Uterus (tissue), 4 donors: ENCODE data around the gene C19orf44. TPM values are rescaled to one million over a fixed set of nuclear protein-coding genes. Genes with fewer than 3 reads are reported as not detected.

ENCODE experiments used
- DNase-seq, 2 donors: peaks; one replicate each; pipeline ENCODE4 v3.0.0-alpha.2; 2019 to 2020
- H3K27ac ChIP-seq, 2 donors: fragments of 200-600 bp; sonication (generic); 1 replicate in 1 of 2; 2 replicates in 1 of 2; pipeline ENCODE4 v1.5.1; 2016 to 2018
- H3K27me3 ChIP-seq, 2 donors: fragments of 200-600 bp; sonication (generic); one replicate each; pipeline ENCODE4 v1.5.1; 2018 to 2019; ENCODE audit warnings: control low read depth in 1 of 2
- H3K36me3 ChIP-seq, 2 donors: fragments of 200-600 bp; sonication (generic); one replicate each; pipeline ENCODE4 v1.5.1; 2019; ENCODE audit warnings: control low read depth in 1 of 2
- H3K4me1 ChIP-seq, 2 donors: fragments of 200-600 bp; sonication (generic); one replicate each; pipeline ENCODE4 v1.5.1; 2018 to 2019; ENCODE audit warnings: control low read depth in 1 of 2
- H3K4me3 ChIP-seq, 2 donors: fragments of 200-600 bp; sonication (generic); 1 replicate in 1 of 2; 2 replicates in 1 of 2; pipeline ENCODE4 v1.5.1; 2018 to 2019; ENCODE audit warnings: mild to moderate bottlenecking in 1 of 2
- H3K9me3 ChIP-seq, 2 donors: fragments of 200-600 bp; sonication (generic); one replicate each; pipeline ENCODE4 v1.5.1; 2019; ENCODE audit warnings: control low read depth in 1 of 2
- CTCF ChIP-seq, 4 experiments: fragments of 200-600 bp in 2 of 4; fragments of 450-650 bp in 2 of 4; sonication (generic) in 2 of 4; IDR thresholded peaks; one replicate each; pipeline ENCODE4 v1.5.1; 2016 to 2019; ENCODE audit warnings: antibody characterized with exemption in 4 of 4, mild to moderate bottlenecking in 2 of 4, moderate library complexity in 1 of 4
- POLR2A ChIP-seq, 2 donors: fragments of 450-650 bp; IDR thresholded peaks; one replicate each; pipeline ENCODE4 v1.6.1; 2016; ENCODE audit warnings: antibody characterized with exemption in 2 of 2, mild to moderate bottlenecking in 1 of 2, moderate library complexity in 1 of 2
- intact Hi-C: fragments of 100-400 bp; cut with DNase I; formaldehyde crosslinking; loops from one replicate; pipeline ENCODE4 v1.15.1; 2023; ENCODE audit warnings: low total_unique reads
- total RNA-seq, 4 donors: library from RNA; depleted of rRNA in 3 of 4; stranded (reverse); fragments of >200 nt in 3 of 4; gene quantifications; one replicate each; pipeline versions ENCODE4 v1.1.0 to v1.2.4, GENCODE V29; 2014 to 2023
- donor health status: DM: yes; HTN: yes; CAD: no.

Gene C19orf44
- total RNA-seq, 4 donors from 2014 or later, result 0.26 to 11.9 (median 7.5) TPM

DNA sequence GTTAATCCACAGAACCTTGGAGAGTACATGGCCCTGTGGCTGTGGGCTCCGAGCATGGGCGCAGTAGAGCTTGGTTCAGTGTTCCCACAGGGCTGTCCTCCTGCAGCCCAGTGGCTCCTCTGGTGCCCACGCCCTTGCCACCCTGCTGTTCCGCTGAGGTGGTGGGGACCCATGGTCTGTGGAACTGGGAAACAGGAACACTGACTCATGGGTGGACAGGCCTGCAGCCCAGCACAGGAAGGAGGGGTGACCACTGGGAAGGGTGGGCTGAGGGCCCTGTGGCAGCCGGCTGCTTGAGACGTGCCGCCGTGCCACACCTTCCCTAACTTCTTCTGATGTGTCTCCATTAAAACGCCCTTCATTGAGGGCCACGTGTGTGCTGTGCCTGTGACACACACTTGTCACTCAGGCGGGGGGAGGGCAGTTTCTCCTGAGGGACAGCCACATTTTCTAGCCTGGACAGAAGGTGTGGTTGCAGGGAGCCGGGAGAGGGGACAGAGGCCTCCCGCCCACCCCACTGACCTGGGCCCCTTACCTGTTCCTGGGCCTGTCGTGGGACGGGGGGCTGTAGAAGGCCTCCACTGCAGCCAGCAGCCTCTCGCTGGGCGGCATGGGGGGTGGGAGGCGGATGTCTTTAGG lies 24.9 kb downstream of the C19orf44 start:
- intact Hi-C loops, result no loop called here
- TF ChIP-seq CTCF (IDR thresholded peaks at IDR 0.05) (no peak), POLR2A (IDR thresholded peaks at IDR 0.05) (no peak)
- Histone ChIP-seq H3K27me3 (no peaks in the 10 kb centered on the region), H3K4me1 (no peaks in the 10 kb centered on the region), H3K36me3 (no peaks in the 10 kb centered on the region), H3K4me3 (no peak overlapping the region), H3K27ac (no peak overlapping the region), H3K9me3 (no peaks in the 10 kb centered on the region)
- no peak for DNase-seq

DNA sequence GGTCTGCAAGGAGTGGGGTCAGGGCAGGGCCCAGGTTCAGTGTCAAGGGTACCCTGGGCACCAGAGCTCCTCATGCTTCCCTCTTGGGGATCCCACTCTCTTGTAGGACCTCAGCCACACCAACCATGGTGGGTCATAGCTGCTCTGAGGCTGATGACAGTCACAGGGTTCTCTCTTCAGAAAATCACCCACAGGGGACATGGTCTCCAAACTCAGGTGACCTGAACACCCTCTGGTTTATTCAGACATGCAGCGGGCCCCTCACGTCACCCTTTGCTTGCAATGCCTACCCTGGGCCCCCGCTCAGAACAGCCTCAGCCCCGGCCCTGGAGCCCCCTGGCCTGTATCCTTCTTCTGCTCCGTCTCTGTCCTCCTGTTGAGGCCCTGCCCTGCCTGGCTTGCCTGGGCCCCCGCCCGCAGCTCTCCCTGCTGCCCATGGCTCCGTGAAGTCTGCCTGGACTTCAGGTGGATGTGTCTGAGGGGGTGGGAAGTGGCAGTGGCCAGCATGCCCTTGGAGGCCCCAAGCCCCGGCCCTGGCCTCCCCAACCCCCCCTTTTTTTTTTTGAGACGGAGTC lies 25.6 kb downstream of the C19orf44 start:
- no peaks in the 10 kb centered on the region for H3K4me1 ChIP-seq
- no peak for DNase-seq
- H3K4me3 ChIP-seq, result no peak overlapping the region
- no peaks in the 10 kb centered on the region for H3K27me3 ChIP-seq
- H3K27ac ChIP-seq, result no peak overlapping the region
- no peaks in the 10 kb centered on the region for H3K9me3 ChIP-seq
- no peaks in the 10 kb centered on the region for H3K36me3 ChIP-seq
- intact Hi-C loops, result no loop called here
- no peak for TF ChIP-seq CTCF (IDR thresholded peaks at IDR 0.05)
- TF ChIP-seq POLR2A (IDR thresholded peaks at IDR 0.05), result no peak

GRCh38 chr19:16522559-16523377 lies 26.6 kb downstream of the C19orf44 start:
- H3K4me3 ChIP-seq, result no peak overlapping the region
- DNase-seq, result no peak
- intact Hi-C loops, result no loop called here
- no peaks in the 10 kb centered on the region for H3K36me3 ChIP-seq
- no peak overlapping the region for H3K27ac ChIP-seq
- no peaks in the 10 kb centered on the region for H3K4me1 ChIP-seq
- H3K27me3 ChIP-seq, result no peaks in the 10 kb centered on the region
- H3K9me3 ChIP-seq, result no peaks in the 10 kb centered on the region
- no peak for TF ChIP-seq POLR2A (IDR thresholded peaks at IDR 0.05)
- TF ChIP-seq CTCF (IDR thresholded peaks at IDR 0.05), result no peak

DNA sequence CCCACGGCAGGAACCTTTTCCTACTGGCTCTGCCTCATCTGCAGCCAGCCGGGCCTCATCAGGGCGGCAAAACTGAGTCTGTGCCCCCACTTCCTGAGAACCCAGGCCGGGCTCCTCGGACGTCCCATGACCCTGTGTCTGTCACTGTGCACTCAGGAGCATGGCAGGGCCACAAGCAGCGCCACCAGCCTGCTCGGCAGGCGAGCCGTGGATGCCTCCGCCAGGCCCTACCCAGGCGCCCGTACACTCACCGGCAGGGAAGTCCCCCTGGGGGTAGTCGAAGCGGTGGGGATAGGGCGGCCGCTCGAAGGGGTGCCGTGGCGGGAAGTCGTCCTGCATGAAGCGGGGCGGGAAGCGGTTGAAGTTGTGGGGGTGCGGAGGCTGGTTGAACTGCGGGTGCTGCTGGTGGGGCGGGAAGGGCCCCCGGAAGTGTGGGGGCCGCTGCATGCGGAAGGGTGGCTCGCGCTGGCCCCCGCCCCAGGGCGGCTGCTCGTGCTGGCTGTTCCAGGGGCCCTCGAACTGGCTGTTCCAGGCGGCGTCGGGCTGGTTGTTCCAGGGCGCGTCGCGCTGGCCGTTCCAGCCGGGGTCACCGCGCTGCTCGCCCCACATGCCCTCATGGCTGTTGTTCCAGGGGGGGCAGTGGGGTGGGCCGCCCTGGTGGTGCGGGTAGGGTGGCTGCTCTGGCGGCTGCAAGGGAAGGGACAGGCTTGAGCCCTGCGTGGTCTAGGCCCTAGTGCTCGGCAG lies 29.0 kb downstream of the C19orf44 start:
- Histone ChIP-seq H3K9me3 (no peaks in the 10 kb centered on the region), H3K27me3 (no peaks in the 10 kb centered on the region), H3K27ac (no peak overlapping the region), H3K36me3 (no peaks in the 10 kb centered on the region), H3K4me1 (no peaks in the 10 kb centered on the region), H3K4me3 (no peak overlapping the region)
- TF ChIP-seq CTCF (IDR thresholded peaks at IDR 0.05) (no peak), POLR2A (IDR thresholded peaks at IDR 0.05) (no peak)
- intact Hi-C loops, result no loop called here
- no peak for DNase-seq
